ENCODE measurements around the gene ASB7. TPM values are rescaled to one million over a fixed set of nuclear protein-coding genes. Genes with fewer than 3 reads are reported as not detected.
A peak's percentile ranks its signal among the peaks of the same experiment; 100 is the strongest.

Gene ASB7
- total RNA-seq, 1 donor from 2014 or later = 18.0 TPM

GRCh38 chr15:100612539-100612938 is 10.2 kb downstream of the ASB7 start:
- Mint-ChIP-seq H3K4me3 (no peak overlapping the region), H3K27me3 (no peaks in the 10 kb centered on the region), H3K27ac (no peak overlapping the region), H3K4me1 (peaks cover 14% of the 10 kb centered on the region), H3K36me3 (ENCODE audit: low read depth) (peaks cover 64% of the 10 kb centered on the region), H3K9me3 (no peaks in the 10 kb centered on the region)
- intact Hi-C loops (cut with micrococcal nuclease) = no loop called here
- DNase-seq = no peak

GRCh38 chr15:100613208-100613607 is 10.8 kb downstream of the ASB7 start:
- intact Hi-C loops (cut with micrococcal nuclease) = no loop called here
- Mint-ChIP-seq H3K4me1 (peaks cover 11% of the 10 kb centered on the region), H3K36me3 (ENCODE audit: low read depth) (peaks cover 61% of the 10 kb centered on the region), H3K9me3 (no peaks in the 10 kb centered on the region), H3K27me3 (no peaks in the 10 kb centered on the region), H3K4me3 (no peak overlapping the region), H3K27ac (no peak overlapping the region)
- DNase-seq = no peak

GRCh38 chr15:100614336-100614735 is 11.9 kb downstream of the ASB7 start:
- no peak overlapping the region for H3K27ac Mint-ChIP-seq
- H3K4me3 Mint-ChIP-seq = no peak overlapping the region
- peaks cover 9% of the 10 kb centered on the region for H3K4me1 Mint-ChIP-seq
- peaks cover 67% of the 10 kb centered on the region for H3K36me3 Mint-ChIP-seq (ENCODE audit: low read depth)
- intact Hi-C loops (cut with micrococcal nuclease) = no loop called here
- no peak for DNase-seq
- H3K9me3 Mint-ChIP-seq = no peaks in the 10 kb centered on the region
- no peaks in the 10 kb centered on the region for H3K27me3 Mint-ChIP-seq

- H3K9me3 Mint-ChIP-seq = no peaks in the 10 kb centered on the region
- H3K4me1 Mint-ChIP-seq = peaks cover 9% of the 10 kb centered on the region
- intact Hi-C loops (cut with micrococcal nuclease) = no loop called here
- H3K27ac Mint-ChIP-seq = no peak overlapping the region
- peaks cover 69% of the 10 kb centered on the region for H3K36me3 Mint-ChIP-seq (ENCODE audit: low read depth)
- no peak overlapping the region for H3K4me3 Mint-ChIP-seq
- H3K27me3 Mint-ChIP-seq = no peaks in the 10 kb centered on the region
- DNase-seq = no peak
Observed at GRCh38 chr15:100614918-100615317, 12.5 kb downstream of the ASB7 start.

GRCh38 chr15:100615801-100616200 is 13.4 kb downstream of the ASB7 start:
- Mint-ChIP-seq H3K27ac (no peak overlapping the region), H3K36me3 (ENCODE audit: low read depth) (peaks cover 69% of the 10 kb centered on the region), H3K27me3 (no peaks in the 10 kb centered on the region), H3K9me3 (no peaks in the 10 kb centered on the region), H3K4me1 (peaks cover 9% of the 10 kb centered on the region), H3K4me3 (no peak overlapping the region)
- DNase-seq = no peak
- intact Hi-C loops (cut with micrococcal nuclease) = no loop called here

- H3K36me3 Mint-ChIP-seq (ENCODE audit: low read depth) = peaks cover 68% of the 10 kb centered on the region
- no peaks in the 10 kb centered on the region for H3K9me3 Mint-ChIP-seq
- no peak overlapping the region for H3K4me3 Mint-ChIP-seq
- no peak overlapping the region for H3K27ac Mint-ChIP-seq
- no peaks in the 10 kb centered on the region for H3K27me3 Mint-ChIP-seq
- H3K4me1 Mint-ChIP-seq = peaks cover 9% of the 10 kb centered on the region
- intact Hi-C loops (cut with micrococcal nuclease) = no loop called here
- DNase-seq = no peak
Observed at GRCh38 chr15:100616700-100617099, 14.3 kb downstream of the ASB7 start.

- intact Hi-C loops (cut with micrococcal nuclease) = no loop called here
- no peak for DNase-seq
- Mint-ChIP-seq H3K27ac (no peak overlapping the region), H3K4me1 (peaks cover 2% of the 10 kb centered on the region), H3K36me3 (ENCODE audit: low read depth) (peaks cover 30% of the 10 kb centered on the region), H3K27me3 (no peaks in the 10 kb centered on the region), H3K9me3 (no peaks in the 10 kb centered on the region), H3K4me3 (no peak overlapping the region)
Observed at GRCh38 chr15:100623301-100623700, 20.9 kb downstream of the ASB7 start.

GRCh38 chr15:100627789-100628395 is 25.5 kb downstream of the ASB7 start:
- H3K4me3 Mint-ChIP-seq = no peak overlapping the region
- H3K27me3 Mint-ChIP-seq = no peaks in the 10 kb centered on the region
- DNase-seq = peak; percentile 90

GRCh38 chr15:100628746-100629145 is 26.4 kb downstream of the ASB7 start:
- Mint-ChIP-seq H3K4me3 (no peak overlapping the region), H3K36me3 (ENCODE audit: low read depth) (peaks cover 22% of the 10 kb centered on the region), H3K9me3 (no peaks in the 10 kb centered on the region), H3K27ac (no peak overlapping the region), H3K4me1 (peaks cover 15% of the 10 kb centered on the region), H3K27me3 (no peaks in the 10 kb centered on the region)
- intact Hi-C loops (cut with micrococcal nuclease) = loop anchor here (1.0 to 5.0 kb wide), 3 partner anchors 245 to 378 kb away; partner anchors contain the start of gene LRRK1
- no peak for DNase-seq

More at GRCh38 chr15:100627789-100628395, 25.5 kb downstream of the ASB7 start:
- Mint-ChIP-seq H3K4me1 (peaks cover 11% of the 10 kb centered on the region), H3K27ac (no peak overlapping the region), H3K9me3 (no peaks in the 10 kb centered on the region), H3K36me3 (ENCODE audit: low read depth) (peaks cover 21% of the 10 kb centered on the region)
- intact Hi-C loops (cut with micrococcal nuclease) = loop anchor here (1.0 to 5.0 kb wide), 3 partner anchors 245 to 379 kb away; partner anchors contain the start of gene LRRK1

- Mint-ChIP-seq H3K4me1 (peaks cover 20% of the 10 kb centered on the region), H3K27me3 (no peaks in the 10 kb centered on the region), H3K36me3 (ENCODE audit: low read depth) (peaks cover 27% of the 10 kb centered on the region), H3K4me3 (no peak overlapping the region), H3K9me3 (no peaks in the 10 kb centered on the region), H3K27ac (no peak overlapping the region)
- intact Hi-C loops (cut with micrococcal nuclease) = no loop called here
- DNase-seq = no peak
Observed at GRCh38 chr15:100631831-100632230, 29.4 kb downstream of the ASB7 start.

- Mint-ChIP-seq H3K4me3 (no peak overlapping the region), H3K9me3 (no peaks in the 10 kb centered on the region), H3K36me3 (ENCODE audit: low read depth) (peaks cover 31% of the 10 kb centered on the region), H3K4me1 (peaks cover 20% of the 10 kb centered on the region), H3K27me3 (no peaks in the 10 kb centered on the region), H3K27ac (no peak overlapping the region)
- intact Hi-C loops (cut with micrococcal nuclease) = no loop called here
- no peak for DNase-seq
Observed at GRCh38 chr15:100633763-100634075, 31.3 kb downstream of the ASB7 start.

GRCh38 chr15:100635406-100636071 is 33.1 kb downstream of the ASB7 start:
- no peak for DNase-seq
- Mint-ChIP-seq H3K27me3 (no peaks in the 10 kb centered on the region), H3K27ac (no peak overlapping the region), H3K36me3 (ENCODE audit: low read depth) (peaks cover 15% of the 10 kb centered on the region), H3K4me3 (no peak overlapping the region), H3K4me1 (peaks cover 16% of the 10 kb centered on the region), H3K9me3 (no peaks in the 10 kb centered on the region)
- intact Hi-C loops (cut with micrococcal nuclease) = no loop called here

- H3K27me3 Mint-ChIP-seq = no peaks in the 10 kb centered on the region
Observed at GRCh38 chr15:100638177-100638730, 35.9 kb downstream of the ASB7 start.

GRCh38 chr15:100642213-100642949 is 40.0 kb downstream of the ASB7 start:
- peaks cover 3% of the 10 kb centered on the region for H3K4me1 Mint-ChIP-seq
- no peaks in the 10 kb centered on the region for H3K9me3 Mint-ChIP-seq
- no peaks in the 10 kb centered on the region for H3K27me3 Mint-ChIP-seq
- no peak overlapping the region for H3K27ac Mint-ChIP-seq
- H3K4me3 Mint-ChIP-seq = no peak overlapping the region
- intact Hi-C loops (cut with micrococcal nuclease) = no loop called here
- peaks cover 3% of the 10 kb centered on the region for H3K36me3 Mint-ChIP-seq (ENCODE audit: low read depth)
- DNase-seq = no peak

More at GRCh38 chr15:100638177-100638730, 35.9 kb downstream of the ASB7 start:
- DNase-seq = no peak
- Mint-ChIP-seq H3K27ac (no peak overlapping the region), H3K4me3 (no peak overlapping the region), H3K9me3 (no peaks in the 10 kb centered on the region), H3K36me3 (ENCODE audit: low read depth) (peaks cover 10% of the 10 kb centered on the region), H3K4me1 (peaks cover 11% of the 10 kb centered on the region)
- intact Hi-C loops (cut with micrococcal nuclease) = no loop called here

Data from activated CD4-positive, alpha-beta T cell treated with anti-CD3 and anti-CD28 coated beads, Interleukin-2, amount 10 ng/mL, durations not matched to agents 24 days and 14 days (primary cell).